GM19468 (cell line): ENCODE data around the gene MRPL37.

Experiments used
- ATAC-seq: cut with Tn5 transposase; IDR thresholded peaks from one replicate; pipeline ENCODE4 v1.9.1; 2021; ENCODE audit warnings: mild to moderate bottlenecking, moderate library complexity, moderate number of reproducible peaks; ENCODE audit not compliant: unreplicated experiment; ENCODE audit errors: extremely low read depth

MRPL37 gene

GRCh38 chr1:54257346-54257620 is 57.3 kb downstream of the MRPL37 start:
- no peak for ATAC-seq

GRCh38 chr1:54257876-54258275 is 57.9 kb downstream of the MRPL37 start:
- no peak for ATAC-seq

GRCh38 chr1:54259546-54260140 is 59.7 kb downstream of the MRPL37 start:
- no peak for ATAC-seq

- ATAC-seq = no peak
Observed at GRCh38 chr1:54260810-54261209, 60.8 kb downstream of the MRPL37 start.

- no peak for ATAC-seq
Observed at GRCh38 chr1:54262244-54262643, 62.3 kb downstream of the MRPL37 start.

GRCh38 chr1:54263601-54264226 is 63.7 kb downstream of the MRPL37 start:
- no peak for ATAC-seq

GRCh38 chr1:54265126-54265525 is 65.2 kb downstream of the MRPL37 start:
- no peak for ATAC-seq

GRCh38 chr1:54265659-54266058 is 65.7 kb downstream of the MRPL37 start:
- ATAC-seq = no peak

- no peak for ATAC-seq
Observed at GRCh38 chr1:54266195-54266594, 66.2 kb downstream of the MRPL37 start.

- no peak for ATAC-seq
Observed at GRCh38 chr1:54266908-54267307, 66.9 kb downstream of the MRPL37 start.
